K562 (cell line): Measurements from ENCODE around the gene SFXN5. TPM values are rescaled to one million over a fixed set of nuclear protein-coding genes. Genes with fewer than 3 reads are reported as not detected.

Experiments
- ATAC-seq: fragments of 200-7000 bp; cut with Tn5 transposase; 3 replicates; pipeline ENCODE4 v1.9.1; 2020; ENCODE audit warnings: moderate library complexity
- BruUV-seq: library from RNA; stranded (reverse); fragments of 400-500 nt; replicated peaks from 2 replicates; lab custom pipeline; 2021; lab: Mats Ljungman, UMichigan
- CTCF ChIA-PET: fragments of 300-600 bp; formaldehyde crosslinking; extraction: SDS; loops from one replicate; lab custom pipeline; 2021; ENCODE audit warnings: low intra/inter-chr PET ratio; lab: Yijun Ruan, JAX
- POLR2A ChIA-PET: fragments of 300-600, 350-650 bp; sonication (Branson Sonifier 250); formaldehyde crosslinking; extraction: SDS; loops from one replicate; lab custom pipeline; 2021; ENCODE audit warnings: antibody characterized with exemption, inconsistent platforms; lab: Yijun Ruan, JAX
- DNase-seq, 4 experiments: peaks; one replicate each; pipeline versions ENCODE4 v3.0.0 to v3.0.0-alpha.2; 2011 to 2018; ENCODE audit warnings: low spot score in 3 of 4, mixed read lengths in 3 of 4; ENCODE audit errors: extremely low read depth in 1 of 4
- FAIRE-seq: peaks from 2 replicates; lab custom pipeline; 2011; peaks lifted over from hg19 to GRCh38; lab: Jason Lieb, UNC
- H2AFZ ChIP-seq: 2 replicates; pipeline ENCODE4 v1.6.0; 2011; ENCODE audit warnings: low read depth, low read length, control low read depth, inconsistent platforms
- H3K27ac ChIP-seq: fragments of 200-600 bp; 3 replicates; pipeline ENCODE4 v1.8.0; 2011; ENCODE audit warnings: low read depth, mild to moderate bottlenecking, control low read depth, inconsistent platforms, low read length, moderate library complexity, mixed read lengths; ENCODE audit errors: extremely low read depth
- H3K27me3 ChIP-seq, 2 experiments: fragments of 300-600 bp in 1 of 2; 2 replicates in 1 of 2; 3 replicates in 1 of 2; pipeline versions ENCODE4 v1.6.0 to v1.8.0; 2011; ENCODE audit warnings: inconsistent platforms in 2 of 2, low read length in 2 of 2, mild to moderate bottlenecking in 1 of 2, mixed read lengths in 1 of 2, moderate library complexity in 1 of 2; ENCODE audit not compliant: control insufficient read depth in 2 of 2, insufficient read depth in 2 of 2
- H3K36me3 ChIP-seq: fragments of 300-600 bp; 3 replicates; pipeline ENCODE4 v1.8.0; 2011; ENCODE audit warnings: mild to moderate bottlenecking, low read length, inconsistent platforms; ENCODE audit not compliant: control insufficient read depth, insufficient read depth
- H3K4me1 ChIP-seq, 2 experiments: fragments of 200-600 bp in 1 of 2; replicated peaks in 1 of 2; 2 replicates in 1 of 2; 3 replicates in 1 of 2; pipeline versions ENCODE4 v1.5.1 to v1.8.0; 2011; ENCODE audit warnings: inconsistent platforms in 2 of 2, low read length in 2 of 2, mild to moderate bottlenecking in 1 of 2, mixed read lengths in 1 of 2, moderate library complexity in 1 of 2; ENCODE audit not compliant: control insufficient read depth in 2 of 2, insufficient read depth in 2 of 2
- H3K4me2 ChIP-seq: 2 replicates; pipeline ENCODE4 v1.6.1; 2011; ENCODE audit warnings: low read length, control low read depth, inconsistent platforms, mixed read lengths; ENCODE audit not compliant: insufficient read depth
- H3K4me3 ChIP-seq: fragments of 200-600 bp; sonication (generic), shearing (Covaris generic); 2 replicates; pipeline ENCODE4 v1.5.1; 2016; ENCODE audit warnings: control low read depth, inconsistent platforms
- H3K79me2 ChIP-seq: fragments of 200-600 bp; 3 replicates; pipeline ENCODE4 v1.8.0; 2011; ENCODE audit warnings: low read length, inconsistent platforms; ENCODE audit not compliant: control insufficient read depth, insufficient read depth
- H3K9ac ChIP-seq, 2 experiments: 2 replicates each; pipeline versions ENCODE4 v1.6.0 to v1.6.1; 2011; ENCODE audit warnings: low read depth in 2 of 2, low read length in 2 of 2, control low read depth in 1 of 2, inconsistent platforms in 1 of 2, mild to moderate bottlenecking in 1 of 2, mixed read lengths in 1 of 2; ENCODE audit not compliant: insufficient read depth in 1 of 2
- H3K9me1 ChIP-seq: one replicate; pipeline ENCODE4 v1.6.0; 2011; ENCODE audit warnings: inconsistent platforms, mild to moderate bottlenecking, low read length, moderate library complexity; ENCODE audit not compliant: control insufficient read depth, insufficient read depth
- H3K9me3 ChIP-seq: replicated peaks from 2 replicates; pipeline ENCODE4 v1.5.1; 2011; ENCODE audit warnings: low read depth, low read length, inconsistent platforms; ENCODE audit not compliant: control insufficient read depth, insufficient read depth
- H4K20me1 ChIP-seq: replicated peaks from 2 replicates; pipeline ENCODE4 v1.6.1; 2011; ENCODE audit warnings: low read length, inconsistent platforms, mixed read lengths; ENCODE audit not compliant: control insufficient read depth, insufficient read depth
- ADNP ChIP-seq: fragments of 200-800 bp; sonication (Bioruptor generic); IDR thresholded peaks from 2 replicates; pipeline ENCODE4 v1.6.1; 2016; ENCODE audit warnings: missing genetic modification characterization, missing compliant biosample characterization
- ARID1B ChIP-seq: fragments of 450-650 bp; IDR thresholded peaks from 2 replicates; pipeline ENCODE4 v1.6.1; 2016; ENCODE audit warnings: antibody characterized with exemption, mild to moderate bottlenecking, inconsistent platforms
- BCL6 ChIP-seq: fragments of 250-450 bp; sonication (Bioruptor Pico); IDR thresholded peaks from 2 replicates; pipeline ENCODE4 v1.4.0; 2020
- DPF2 ChIP-seq: fragments of 450-650 bp; IDR thresholded peaks from 2 replicates; pipeline ENCODE4 v1.6.1; 2016
- E4F1 ChIP-seq: fragments of 250-450 bp; sonication (Bioruptor Pico); IDR thresholded peaks from 2 replicates; pipeline ENCODE4 v1.5.0; 2021; ENCODE audit warnings: mild to moderate bottlenecking, borderline replicate concordance
- MEIS2 ChIP-seq: fragments of 450-650 bp; IDR thresholded peaks from 2 replicates; pipeline ENCODE4 v1.6.1; 2014; ENCODE audit warnings: mild to moderate bottlenecking; ENCODE audit not compliant: partially characterized antibody
- NR2C2 ChIP-seq, 2 experiments: fragments of 200-800 bp in 1 of 2; sonication (Bioruptor generic) in 1 of 2; sonication (generic) in 1 of 2; formaldehyde crosslinking in 1 of 2; IDR thresholded peaks; 2 replicates each; pipeline versions ENCODE4 v1.6.1 to v1.8.0; 2016 to 2022; ENCODE audit warnings: mild to moderate bottlenecking in 1 of 2, missing compliant biosample characterization in 1 of 2, missing genetic modification characterization in 1 of 2, missing genetic modification reagents in 1 of 2
- RBM17 ChIP-seq: fragments of 200-400 bp; formaldehyde crosslinking; IDR thresholded peaks from 2 replicates; pipeline ENCODE4 v1.6.1; 2017; ENCODE audit warnings: low read depth, mild to moderate bottlenecking, low read length, borderline replicate concordance
- THAP12 ChIP-seq: fragments of 250-450 bp; sonication (Bioruptor Pico); IDR thresholded peaks from 2 replicates; pipeline ENCODE4 v1.9.0; 2021; ENCODE audit warnings: mild to moderate bottlenecking, inconsistent platforms
- WGBS: fragments of 100-300 bp; shearing (Covaris generic); methylation state at CpG from one replicate; pipeline ENCODE4 v1.1.6; 2016; ENCODE audit warnings: low coverage, mixed read lengths; ENCODE audit not compliant: insufficient coverage; ENCODE audit errors: missing lambda C conversion rate; 5-methylcytosine and 5-hydroxymethylcytosine counted together
- in situ Hi-C: fragments of 300-500 bp; cut with MboI; formaldehyde crosslinking; loops from 4 replicates; pipeline ENCODE4 v1.15.0; 2018; ENCODE audit warnings: inconsistent platforms, mixed read lengths
- intact Hi-C: fragments of 100-400 bp; cut with micrococcal nuclease; formaldehyde crosslinking; loops from 2 replicates; pipeline ENCODE4 v1.14.2; 2022
- polyA plus RNA-seq, 8 experiments: library from polyadenylated mRNA; depleted of rRNA in 4 of 8; stranded (reverse) in 5 of 8; unstranded in 3 of 8; fragments of >200 nt; fragmentation: Nextera tagmentation in 2 of 8; fragmentation: Illumina TruSeq in 1 of 8; extraction: Ambion mirVana in 2 of 8; extraction: Trizol in 1 of 8; gene quantifications; 2 replicates each; pipeline versions ENCODE4 v1.2.1 to v1.2.3, GENCODE V29; 2011 to 2014; ENCODE audit warnings: inconsistent platforms in 1 of 8, missing spikeins in 1 of 8
- total RNA-seq, 7 experiments: library from RNA; depleted of rRNA in 6 of 7; stranded (reverse); fragments of >200 nt in 6 of 7; fragmentation: Illumina TruSeq in 2 of 7; extraction: Trizol in 2 of 7; gene quantifications; 2 replicates each; pipeline versions ENCODE4 v1.2.1 to v1.2.3, GENCODE V29; 2011 to 2021; ENCODE audit warnings: low replicate concordance in 1 of 7
- TF ChIP-seq, protein P1 (sequence below): IDR thresholded peaks from 2 replicates; pipeline ENCODE4 v1.6.1; 2016; ENCODE audit warnings: missing genetic modification characterization, missing compliant biosample characterization

The SFXN5 gene
- total and polyA plus RNA-seq, 9 of the 15 experiments (the other 6 are each of a cell fraction or from before 2014, with no cell fraction given) = 8.3 to 22.6 (median 16.0) TPM

DNA sequence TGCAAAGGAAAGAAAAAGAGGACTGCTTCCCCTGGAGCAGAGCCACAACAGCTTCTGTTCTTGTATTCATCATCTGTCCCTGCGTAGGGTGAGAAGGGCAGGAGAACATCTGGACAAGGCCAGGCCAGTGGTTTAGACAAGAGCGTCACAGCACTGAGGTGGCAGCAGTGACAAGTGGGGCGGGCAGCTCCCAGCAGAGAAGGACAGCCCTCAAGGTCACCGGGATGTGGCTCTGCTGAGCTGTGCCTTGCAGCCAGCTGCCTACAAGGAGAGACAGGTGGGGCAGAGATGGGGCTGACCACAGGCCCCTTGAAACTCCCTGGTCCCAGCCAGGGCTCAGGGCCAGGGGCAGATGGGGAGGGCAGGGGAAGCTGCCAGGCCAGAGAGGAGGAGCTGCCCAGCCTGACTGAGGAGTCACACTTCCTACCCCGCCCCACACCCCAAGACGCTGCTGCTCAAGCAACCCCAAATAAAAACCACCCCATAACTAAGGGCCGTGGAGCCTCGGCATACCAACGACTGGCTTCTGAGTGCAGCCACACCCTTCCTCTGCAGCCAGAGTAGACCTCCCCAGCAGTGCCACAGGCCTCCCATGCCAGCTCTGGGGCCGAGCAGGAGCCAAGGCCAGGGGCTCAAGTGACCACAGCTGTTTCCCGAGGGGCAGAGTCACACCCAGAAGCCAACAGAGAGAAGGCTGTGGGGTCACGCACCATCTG is 35.9 kb upstream of the SFXN5 start:
- Histone ChIP-seq H3K79me2 (peaks cover 26% of the 10 kb centered on the region), H3K27ac (no peak overlapping the region), H3K4me3 (no peak overlapping the region), H3K36me3 (no peaks in the 10 kb centered on the region), H3K9me1 (no peaks in the 10 kb centered on the region), H4K20me1 (peaks cover 26% of the 10 kb centered on the region), H3K4me2 (no peak overlapping the region), H3K4me1 (peaks cover 14 to 20% of the 10 kb centered on the region in 2 experiments), H3K27me3 (no peaks in the 10 kb centered on the region), H3K9me3 (no peaks in the 10 kb centered on the region), H3K9ac (peak overlapping the region in 1 of 2 experiments; percentile 53; a peak in 2 of 4 replicates), H2AFZ (no peak overlapping the region)
- TF ChIP-seq NR2C2 (CRISPR knock-in tag; IDR thresholded peaks at IDR 0.05) (no peak), NR2C2 (tag; IDR thresholded peaks at IDR 0.05) (no peak), DPF2 (no peak), MEIS2 (no peak), THAP12 (CRISPR knock-in tag) (no peak), BCL6 (no peak), ADNP (tag) (no peak), RBM17 (no peak), E4F1 (no peak), ARID1B (no peak)
- TF ChIP-seq, protein P1, sequence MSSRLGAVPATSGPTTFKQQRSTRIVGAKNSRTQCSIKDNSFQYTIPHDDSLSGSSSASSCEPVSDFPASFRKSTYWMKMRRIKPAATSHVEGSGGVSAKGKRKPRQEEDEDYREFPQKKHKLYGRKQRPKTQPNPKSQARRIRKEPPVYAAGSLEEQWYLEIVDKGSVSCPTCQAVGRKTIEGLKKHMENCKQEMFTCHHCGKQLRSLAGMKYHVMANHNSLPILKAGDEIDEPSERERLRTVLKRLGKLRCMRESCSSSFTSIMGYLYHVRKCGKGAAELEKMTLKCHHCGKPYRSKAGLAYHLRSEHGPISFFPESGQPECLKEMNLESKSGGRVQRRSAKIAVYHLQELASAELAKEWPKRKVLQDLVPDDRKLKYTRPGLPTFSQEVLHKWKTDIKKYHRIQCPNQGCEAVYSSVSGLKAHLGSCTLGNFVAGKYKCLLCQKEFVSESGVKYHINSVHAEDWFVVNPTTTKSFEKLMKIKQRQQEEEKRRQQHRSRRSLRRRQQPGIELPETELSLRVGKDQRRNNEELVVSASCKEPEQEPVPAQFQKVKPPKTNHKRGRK = no peak
- WGBS = 45% methylated on average over 11 of the region's 12 CpGs
- FAIRE-seq = no peak
- ATAC-seq = no peak
- BruUV-seq = no TSS peak
- in situ Hi-C loops (no loop called here), intact Hi-C loops (no loop called here)
- DNase-seq = no peak
- ChIA-PET CTCF (no interaction called here), POLR2A (interaction anchor here (0.6 to 1.0 kb wide), 3 partner anchors 13 to 134 kb away, joined by 3 to 4 read pairs (median 3); no protein-coding TSS in a partner anchor)
